Mesendoderm (in vitro differentiated cells): ENCODE results near the gene DNAH17. TPM values are rescaled to one million over a fixed set of nuclear protein-coding genes. Genes with fewer than 3 reads are reported as not detected.

Source experiments
- DNase-seq: peaks from one replicate; pipeline ENCODE4 v3.0.0; 2013
- H2AK5ac ChIP-seq: 2 replicates; pipeline ENCODE4 v1.6.1; 2013; ENCODE audit warnings: low read length, inconsistent platforms
- H2BK120ac ChIP-seq: 2 replicates; pipeline ENCODE4 v1.6.1; 2013; ENCODE audit warnings: low read depth, mild to moderate bottlenecking, low read length, moderate library complexity, mixed read lengths
- H2BK15ac ChIP-seq: replicated peaks from 2 replicates; pipeline ENCODE4 v1.6.1; 2013; ENCODE audit warnings: low read depth, mild to moderate bottlenecking, moderate library complexity
- H2BK5ac ChIP-seq: 2 replicates; pipeline ENCODE4 v1.6.1; 2013; ENCODE audit warnings: low read length, inconsistent platforms
- H3K18ac ChIP-seq: 2 replicates; pipeline ENCODE4 v1.6.1; 2013; ENCODE audit warnings: mild to moderate bottlenecking, low read length, mixed read lengths
- H3K23ac ChIP-seq: one replicate; pipeline ENCODE4 v1.6.1; 2013; ENCODE audit warnings: low read length
- H3K27ac ChIP-seq: 2 replicates; pipeline ENCODE4 v1.5.1; 2013; ENCODE audit warnings: low read depth, mild to moderate bottlenecking, inconsistent platforms, low read length, moderate library complexity
- H3K27me3 ChIP-seq: 2 replicates; pipeline ENCODE4 v1.6.1; 2013; ENCODE audit warnings: low read length, control low read depth, mild to moderate bottlenecking, inconsistent platforms; ENCODE audit not compliant: insufficient read depth, poor library complexity
- H3K36me3 ChIP-seq: 2 replicates; pipeline ENCODE4 v1.6.1; 2013; ENCODE audit warnings: low read length, inconsistent platforms; ENCODE audit not compliant: control insufficient read depth, insufficient read depth
- H3K4ac ChIP-seq: one replicate; pipeline ENCODE4 v1.6.1; 2013; ENCODE audit warnings: low read depth, mild to moderate bottlenecking, low read length, moderate library complexity
- H3K4me1 ChIP-seq: 2 replicates; pipeline ENCODE4 v1.6.1; 2013; ENCODE audit warnings: low read depth, low read length, inconsistent platforms; ENCODE audit not compliant: control insufficient read depth
- H3K4me2 ChIP-seq: 2 replicates; pipeline ENCODE4 v1.6.1; 2013; ENCODE audit warnings: low read length
- H3K4me3 ChIP-seq: 2 replicates; pipeline ENCODE4 v1.5.1; 2013; ENCODE audit warnings: mild to moderate bottlenecking, low read length
- H3K56ac ChIP-seq: one replicate; pipeline ENCODE4 v1.6.1; 2013; ENCODE audit warnings: low read length
- H3K79me1 ChIP-seq: 2 replicates; pipeline ENCODE4 v1.6.1; 2013; ENCODE audit warnings: low read length, inconsistent platforms
- H3K79me2 ChIP-seq: 2 replicates; pipeline ENCODE4 v1.6.1; 2013; ENCODE audit warnings: mild to moderate bottlenecking, low read length; ENCODE audit not compliant: control insufficient read depth, insufficient read depth
- H3K9ac ChIP-seq: 2 replicates; pipeline ENCODE4 v1.6.1; 2013; ENCODE audit warnings: low read length, inconsistent platforms
- H4K5ac ChIP-seq: one replicate; pipeline ENCODE4 v1.6.1; 2013; ENCODE audit warnings: low read length
- H4K8ac ChIP-seq: one replicate; pipeline ENCODE4 v1.6.1; 2013; ENCODE audit warnings: low read depth, mild to moderate bottlenecking, control low read depth, low read length, moderate library complexity
- WGBS: extraction: QIAGEN DNeasy Blood & Tissue Kit; methylation state at CpG from one replicate; pipeline ENCODE4 v1.1.7; 2013; ENCODE audit warnings: low lambda C conversion rate, missing lambda C conversion rate; ENCODE audit not compliant: insufficient coverage; ENCODE audit errors: extremely low coverage; 5-methylcytosine and 5-hydroxymethylcytosine counted together
- polyA plus RNA-seq, 2 experiments: library from polyadenylated mRNA; stranded (reverse); fragments of 200-250 nt; gene quantifications; one replicate each; pipeline ENCODE4 v1.2.3, GENCODE V29; 2013

DNAH17 gene, protein sequence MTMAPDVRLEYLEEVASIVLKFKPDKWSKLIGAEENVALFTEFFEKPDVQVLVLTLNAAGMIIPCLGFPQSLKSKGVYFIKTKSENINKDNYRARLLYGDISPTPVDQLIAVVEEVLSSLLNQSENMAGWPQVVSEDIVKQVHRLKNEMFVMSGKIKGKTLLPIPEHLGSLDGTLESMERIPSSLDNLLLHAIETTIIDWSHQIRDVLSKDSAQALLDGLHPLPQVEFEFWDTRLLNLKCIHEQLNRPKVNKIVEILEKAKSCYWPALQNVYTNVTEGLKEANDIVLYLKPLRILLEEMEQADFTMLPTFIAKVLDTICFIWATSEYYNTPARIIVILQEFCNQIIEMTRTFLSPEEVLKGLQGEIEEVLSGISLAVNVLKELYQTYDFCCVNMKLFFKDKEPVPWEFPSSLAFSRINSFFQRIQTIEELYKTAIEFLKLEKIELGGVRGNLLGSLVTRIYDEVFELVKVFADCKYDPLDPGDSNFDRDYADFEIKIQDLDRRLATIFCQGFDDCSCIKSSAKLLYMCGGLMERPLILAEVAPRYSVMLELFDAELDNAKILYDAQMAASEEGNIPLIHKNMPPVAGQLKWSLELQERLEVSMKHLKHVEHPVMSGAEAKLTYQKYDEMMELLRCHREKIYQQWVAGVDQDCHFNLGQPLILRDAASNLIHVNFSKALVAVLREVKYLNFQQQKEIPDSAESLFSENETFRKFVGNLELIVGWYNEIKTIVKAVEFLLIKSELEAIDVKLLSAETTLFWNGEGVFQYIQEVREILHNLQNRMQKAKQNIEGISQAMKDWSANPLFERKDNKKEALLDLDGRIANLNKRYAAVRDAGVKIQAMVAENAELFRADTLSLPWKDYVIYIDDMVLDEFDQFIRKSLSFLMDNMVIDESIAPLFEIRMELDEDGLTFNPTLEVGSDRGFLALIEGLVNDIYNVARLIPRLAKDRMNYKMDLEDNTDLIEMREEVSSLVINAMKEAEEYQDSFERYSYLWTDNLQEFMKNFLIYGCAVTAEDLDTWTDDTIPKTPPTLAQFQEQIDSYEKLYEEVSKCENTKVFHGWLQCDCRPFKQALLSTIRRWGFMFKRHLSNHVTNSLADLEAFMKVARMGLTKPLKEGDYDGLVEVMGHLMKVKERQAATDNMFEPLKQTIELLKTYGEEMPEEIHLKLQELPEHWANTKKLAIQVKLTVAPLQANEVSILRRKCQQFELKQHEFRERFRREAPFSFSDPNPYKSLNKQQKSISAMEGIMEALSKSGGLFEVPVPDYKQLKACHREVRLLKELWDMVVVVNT (N-terminal part only)
- polyA plus RNA-seq (2013, experiment 1 of 2) = 0.69 TPM
- polyA plus RNA-seq (2013, experiment 2 of 2) = 0.55 TPM

GRCh38 chr17:78577296-78577695 is at the start of gene DNAH17:
DNAH17 (minus strand) TSS chr17:78577396; CDS start chr17:78575057, 2,339 bp downstream.
- H3K23ac ChIP-seq = no peak within 1 kb of the TSS
- no peaks in the 10 kb centered on the region for H3K4me1 ChIP-seq
- H3K56ac ChIP-seq = no peak within 1 kb of the TSS
- no peaks in the 10 kb centered on the region for H3K36me3 ChIP-seq
- no peak within 1 kb of the TSS for H4K8ac ChIP-seq
- H3K9ac ChIP-seq = no peak within 1 kb of the TSS
- no peak for DNase-seq
- H3K4me3 ChIP-seq = no peak within 1 kb of the TSS
- no peak within 1 kb of the TSS for H4K5ac ChIP-seq
- H2AK5ac ChIP-seq = no peak within 1 kb of the TSS
- WGBS = no CpG with 5 or more reads among the region's 9 CpGs
- H3K18ac ChIP-seq = no peak within 1 kb of the TSS
- no peak within 1 kb of the TSS for H3K4ac ChIP-seq
- no peak within 1 kb of the TSS for H2BK15ac ChIP-seq
- no peak within 1 kb of the TSS for H3K27ac ChIP-seq
- H3K27me3 ChIP-seq = no peaks in the 10 kb centered on the region
- no peaks in the 10 kb centered on the region for H3K79me2 ChIP-seq
- H2BK5ac ChIP-seq = no peak within 1 kb of the TSS
- no peak within 1 kb of the TSS for H2BK120ac ChIP-seq
- no peak within 1 kb of the TSS for H3K4me2 ChIP-seq
- no peaks in the 10 kb centered on the region for H3K79me1 ChIP-seq

DNA sequence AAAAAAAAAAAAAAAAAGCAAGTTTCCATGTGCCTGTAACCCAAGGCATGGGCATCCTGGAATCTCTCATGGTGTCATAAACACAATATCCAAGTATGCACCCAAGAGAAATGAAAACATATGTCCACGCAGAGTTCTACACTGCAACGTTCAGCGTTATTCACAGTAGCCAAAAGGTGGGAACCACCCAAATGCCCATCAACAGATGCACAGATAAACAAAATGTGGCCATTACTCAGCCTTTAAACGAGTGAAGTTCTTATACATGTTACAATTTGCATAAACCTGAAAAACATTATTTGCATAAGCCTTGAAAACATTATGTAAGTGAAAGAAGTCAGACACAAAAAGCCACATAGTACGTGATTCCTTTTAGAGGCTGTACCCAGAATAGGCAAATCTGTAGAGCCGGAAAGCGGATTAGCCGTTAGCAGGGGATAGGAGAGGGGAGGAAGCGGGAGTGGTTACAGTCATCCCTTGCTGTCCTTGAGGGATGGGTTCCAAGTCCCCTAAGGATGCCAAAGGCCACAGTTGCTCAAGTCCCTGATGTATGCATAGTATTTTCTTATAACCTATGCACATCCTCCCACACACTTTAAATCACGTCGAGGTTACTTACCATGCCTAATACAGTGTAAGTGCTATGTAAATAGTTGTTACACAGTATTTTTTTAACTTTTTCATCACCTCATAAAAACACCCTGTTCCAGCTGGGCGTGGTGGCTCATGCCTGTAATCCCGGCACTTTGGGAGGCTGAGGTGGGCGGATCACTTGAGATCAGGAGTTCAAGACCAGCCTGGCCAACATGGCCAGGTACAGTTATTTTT is 47.3 kb upstream of the DNAH17 start:
- no peaks in the 10 kb centered on the region for H3K36me3 ChIP-seq
- H3K4me2 ChIP-seq = no peak overlapping the region
- no peak overlapping the region for H3K4me3 ChIP-seq
- H3K56ac ChIP-seq = no peak overlapping the region
- H3K27me3 ChIP-seq = no peaks in the 10 kb centered on the region
- DNase-seq = no peak
- no peak overlapping the region for H3K18ac ChIP-seq
- no peak overlapping the region for H2BK15ac ChIP-seq
- no peak overlapping the region for H4K5ac ChIP-seq
- H3K23ac ChIP-seq = no peak overlapping the region
- H2BK120ac ChIP-seq = no peak overlapping the region
- no peaks in the 10 kb centered on the region for H3K4me1 ChIP-seq
- no peak overlapping the region for H2AK5ac ChIP-seq
- H3K79me1 ChIP-seq = no peaks in the 10 kb centered on the region
- H4K8ac ChIP-seq = no peak overlapping the region
- no CpG with 5 or more reads among the region's 14 CpGs for WGBS
- H3K27ac ChIP-seq = no peak overlapping the region
- H2BK5ac ChIP-seq = no peak overlapping the region
- no peak overlapping the region for H3K4ac ChIP-seq
- H3K79me2 ChIP-seq = no peaks in the 10 kb centered on the region
- H3K9ac ChIP-seq = no peak overlapping the region

GRCh38 chr17:78623541-78623940 is 46.3 kb upstream of the DNAH17 start:
- no CpG with 5 or more reads among the region's 12 CpGs for WGBS
- H3K79me2 ChIP-seq = no peaks in the 10 kb centered on the region
- no peaks in the 10 kb centered on the region for H3K79me1 ChIP-seq
- H4K8ac ChIP-seq = no peak overlapping the region
- no peak overlapping the region for H2AK5ac ChIP-seq
- no peak overlapping the region for H3K56ac ChIP-seq
- H2BK120ac ChIP-seq = no peak overlapping the region
- no peak overlapping the region for H2BK15ac ChIP-seq
- H2BK5ac ChIP-seq = no peak overlapping the region
- no peaks in the 10 kb centered on the region for H3K36me3 ChIP-seq
- H3K4me3 ChIP-seq = no peak overlapping the region
- H3K4ac ChIP-seq = no peak overlapping the region
- H3K27ac ChIP-seq = no peak overlapping the region
- H4K5ac ChIP-seq = no peak overlapping the region
- no peak overlapping the region for H3K9ac ChIP-seq
- no peak for DNase-seq
- no peaks in the 10 kb centered on the region for H3K27me3 ChIP-seq
- no peak overlapping the region for H3K4me2 ChIP-seq
- H3K18ac ChIP-seq = no peak overlapping the region
- H3K23ac ChIP-seq = no peak overlapping the region
- H3K4me1 ChIP-seq = no peaks in the 10 kb centered on the region

- Histone ChIP-seq H3K18ac (no peak overlapping the region), H3K27ac (no peak overlapping the region), H3K4ac (no peak overlapping the region), H3K4me3 (no peak overlapping the region), H3K4me2 (no peak overlapping the region), H3K9ac (no peak overlapping the region), H3K27me3 (no peaks in the 10 kb centered on the region), H3K23ac (no peak overlapping the region), H3K79me2 (no peaks in the 10 kb centered on the region), H4K5ac (no peak overlapping the region), H3K36me3 (no peaks in the 10 kb centered on the region), H2BK120ac (no peak overlapping the region), H4K8ac (no peak overlapping the region), H3K56ac (no peak overlapping the region), H2BK15ac (no peak overlapping the region), H2BK5ac (no peak overlapping the region), H3K4me1 (no peaks in the 10 kb centered on the region), H3K79me1 (no peaks in the 10 kb centered on the region), H2AK5ac (no peak overlapping the region)
- WGBS = no CpG with 5 or more reads among the region's 26 CpGs
- no peak for DNase-seq
These were observed 45.5 kb upstream of the DNAH17 start for GRCh38 chr17:78622491-78623265.
